Fibroblast of skin of right biceps (primary cell): ENCODE data around the gene MYO9B.
"Not testable (repeated sequence)": the region's sequence is repeated elsewhere in the genome, so short reads cannot be mapped to it uniquely, and the experiment has no call there.

Source experiments
- DNase-seq: peaks from one replicate; pipeline ENCODE4 v3.0.0-alpha.2; 2013

The MYO9B gene

GRCh38 chr19:17149393-17150135 lies 74.0 kb downstream of the MYO9B start:
- DNase-seq: no peak

DNA sequence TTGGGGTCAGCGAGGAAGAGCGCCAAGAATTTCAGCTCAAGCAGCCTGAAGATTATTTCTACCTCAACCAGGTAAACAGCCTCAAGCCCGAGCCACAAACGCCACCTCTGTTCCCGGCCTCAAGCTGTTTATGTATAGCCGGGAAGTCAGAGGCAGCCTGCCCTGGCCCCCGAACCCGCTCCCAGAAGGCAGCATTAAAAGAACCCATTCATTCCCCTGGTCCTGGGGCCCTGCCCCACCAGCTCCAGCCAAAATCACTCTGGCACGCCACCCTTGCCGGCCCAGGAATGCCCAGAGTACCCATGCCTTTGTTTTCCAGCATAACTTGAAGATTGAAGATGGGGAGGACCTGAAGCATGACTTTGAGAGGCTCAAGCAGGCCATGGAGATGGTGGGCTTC lies 78.4 kb downstream of the MYO9B start:
- DNase-seq: no peak

DNA sequence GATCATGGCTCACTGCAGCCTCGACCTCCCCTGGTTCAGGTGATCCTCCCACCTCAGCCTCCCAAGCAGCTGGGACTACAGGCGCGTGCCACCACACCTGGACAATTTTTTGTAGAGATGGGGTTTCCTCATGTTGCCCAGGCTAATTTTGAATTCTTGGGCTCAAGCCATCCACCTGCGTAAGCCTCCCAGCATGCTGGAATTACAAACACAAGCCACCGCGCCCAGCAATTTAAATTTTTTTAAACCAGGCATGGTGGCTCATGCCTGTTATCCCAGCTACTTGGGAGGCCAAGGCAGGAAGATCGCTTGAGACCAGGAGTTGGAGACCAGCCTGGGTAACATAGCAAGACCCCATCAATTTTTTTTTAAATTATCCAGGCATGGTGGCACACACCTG lies 79.7 kb downstream of the MYO9B start:
- no peak for DNase-seq

DNA sequence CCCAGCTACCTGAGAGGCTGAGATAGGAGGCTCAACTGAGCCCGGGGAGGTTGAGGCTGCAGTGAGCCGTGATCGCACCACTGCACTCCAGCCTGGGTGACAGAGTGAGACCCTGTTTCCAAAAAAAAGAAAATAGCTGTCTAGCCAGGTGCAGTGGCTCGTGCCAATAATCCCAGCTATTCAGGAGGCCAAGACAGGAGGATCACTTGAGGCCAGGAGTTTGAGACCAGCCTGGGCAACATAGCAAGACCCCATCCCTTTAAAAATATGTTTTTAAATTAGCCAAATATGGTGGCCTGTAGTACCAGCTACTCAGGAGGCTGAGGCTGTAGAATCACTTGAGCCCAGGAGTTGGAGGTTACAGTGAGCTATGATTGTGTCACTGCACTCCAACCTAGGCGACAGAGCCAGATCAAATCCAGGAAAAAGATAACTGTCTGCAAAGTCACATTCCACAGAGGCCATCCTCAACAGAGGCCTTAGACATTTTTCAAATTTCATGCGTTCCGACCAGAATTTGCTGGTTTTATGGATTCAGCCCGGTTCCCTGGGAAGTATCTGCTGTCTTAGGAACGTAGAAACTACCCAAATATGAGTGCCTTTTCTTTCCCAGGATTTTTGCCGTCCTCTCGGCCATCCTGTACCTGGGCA lies 80.8 kb downstream of the MYO9B start:
- DNase-seq: no peak

DNA sequence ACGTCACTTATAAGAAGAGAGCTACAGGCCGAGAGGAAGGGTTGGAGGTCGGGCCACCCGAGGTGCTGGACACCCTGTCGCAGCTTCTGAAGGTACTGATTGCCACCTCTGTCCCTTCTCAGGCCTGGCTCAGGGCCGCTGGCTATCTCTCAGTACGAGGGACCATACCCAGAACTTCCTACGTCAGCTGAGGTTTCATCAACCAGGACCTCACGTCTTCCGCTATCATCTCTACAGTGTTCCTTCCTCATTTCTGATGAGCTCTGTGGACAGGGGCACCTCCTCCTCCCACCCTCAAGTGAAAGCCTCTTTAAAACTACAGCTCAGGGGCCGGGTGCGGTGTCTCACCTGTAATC lies 81.3 kb downstream of the MYO9B start:
- DNase-seq: no peak

GRCh38 chr19:17158584-17158983 lies 83.0 kb downstream of the MYO9B start:
- no peak for DNase-seq

DNA sequence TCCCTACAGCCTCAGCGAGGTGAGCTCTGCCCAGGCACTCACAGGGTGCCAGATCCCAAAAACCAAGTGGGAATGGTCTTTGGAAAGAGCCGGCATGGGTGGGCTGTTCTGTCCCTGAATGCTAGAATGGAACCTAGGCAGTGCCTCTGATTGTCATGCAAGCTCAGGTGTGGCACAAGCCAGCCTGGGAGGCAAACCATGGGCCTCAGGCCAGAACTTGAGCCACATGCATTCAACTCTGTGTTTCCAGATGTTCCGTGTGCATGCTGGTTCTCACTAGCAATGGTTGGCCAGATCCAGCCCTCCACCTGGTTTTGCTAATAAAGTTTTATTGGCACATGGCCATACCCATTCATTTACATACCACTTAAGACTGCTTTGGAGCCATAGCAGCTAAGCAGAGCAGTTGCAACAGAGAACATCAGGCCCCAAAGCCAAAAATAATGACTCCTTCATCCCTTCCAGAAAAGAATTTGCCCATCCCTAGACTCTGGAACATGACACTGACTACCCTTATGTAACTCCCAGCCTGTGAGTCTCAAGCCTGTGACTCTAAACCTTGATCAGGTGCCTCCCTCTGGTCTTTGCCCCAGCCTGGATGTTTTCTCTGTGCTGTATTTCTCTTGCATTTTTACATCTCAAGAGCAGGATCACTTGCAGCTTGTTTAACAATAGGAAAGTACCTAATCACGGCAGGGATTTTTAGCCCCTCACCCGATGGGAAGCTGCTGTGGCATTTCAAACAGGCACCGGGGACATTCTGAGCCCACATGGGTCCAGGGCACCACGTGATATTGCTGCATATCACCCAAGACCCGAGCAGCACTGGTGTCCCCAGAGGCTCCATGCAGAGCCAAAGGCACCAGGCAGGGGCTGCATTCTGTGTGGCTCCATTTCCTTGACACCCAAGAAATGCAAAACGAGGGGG lies 84.2 kb downstream of the MYO9B start:
- DNase-seq: no peak

DNA sequence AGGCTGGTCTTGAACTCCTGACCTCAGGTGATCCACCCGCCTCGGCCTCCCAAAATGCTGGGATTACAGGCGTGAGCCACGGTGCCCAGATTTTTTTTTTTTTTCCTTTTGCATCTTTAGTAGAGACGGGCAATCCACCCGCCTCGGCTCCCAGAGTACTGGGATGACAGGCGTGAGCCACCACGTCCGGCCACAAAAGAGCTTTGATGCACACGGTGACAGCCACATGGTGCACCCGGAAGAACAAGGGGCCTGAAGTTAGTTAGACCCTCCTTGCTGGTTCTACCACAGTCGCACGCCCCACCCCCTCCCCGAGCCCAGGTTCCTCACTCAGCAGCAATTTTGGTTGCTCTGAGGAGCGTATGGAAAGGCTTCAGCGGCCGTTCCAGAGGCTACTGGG lies 85.3 kb downstream of the MYO9B start:
- DNase-seq: no peak

DNA sequence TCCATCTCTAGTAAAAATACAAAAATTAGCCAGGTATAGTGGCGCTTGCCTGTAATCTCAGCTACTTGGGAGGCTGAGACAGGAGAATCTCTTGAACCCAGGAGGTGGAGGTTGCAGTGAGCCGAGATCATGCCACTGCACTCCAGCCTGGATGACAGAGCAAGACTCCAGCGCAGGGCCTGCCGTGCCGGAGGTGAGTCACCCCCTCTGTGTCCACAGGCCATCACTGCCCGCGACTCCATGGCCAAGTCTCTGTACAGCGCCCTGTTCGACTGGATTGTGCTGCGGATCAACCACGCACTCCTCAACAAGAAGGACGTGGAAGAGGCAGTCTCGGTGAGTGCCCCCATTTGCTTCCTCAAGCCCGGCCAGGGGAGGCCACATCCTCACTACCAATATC lies 86.6 kb downstream of the MYO9B start:
- not testable (repeated sequence) for DNase-seq

DNA sequence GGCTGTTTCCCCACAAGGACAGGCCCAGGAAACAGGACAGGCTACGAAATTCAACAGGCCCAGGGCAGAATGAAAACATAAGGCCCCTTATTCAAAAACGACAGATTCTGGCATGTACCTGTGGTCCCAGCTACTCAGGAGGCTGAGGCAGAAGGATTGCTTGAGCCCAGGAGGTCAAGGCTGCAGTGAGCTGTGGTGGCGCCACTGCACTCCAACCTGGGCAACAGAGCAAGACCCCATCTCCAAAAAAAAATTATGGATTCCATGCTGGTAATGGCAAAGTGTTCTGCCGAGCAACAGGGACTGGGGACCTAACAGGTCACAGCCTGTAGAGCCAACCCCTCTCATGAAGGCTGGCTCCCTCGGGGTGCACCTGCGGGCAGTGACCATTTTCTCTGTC lies 87.0 kb downstream of the MYO9B start:
- no peak for DNase-seq

GRCh38 chr19:17163652-17164051 lies 88.1 kb downstream of the MYO9B start:
- no peak for DNase-seq

GRCh38 chr19:17164639-17165038 lies 89.1 kb downstream of the MYO9B start:
- no peak for DNase-seq

DNA sequence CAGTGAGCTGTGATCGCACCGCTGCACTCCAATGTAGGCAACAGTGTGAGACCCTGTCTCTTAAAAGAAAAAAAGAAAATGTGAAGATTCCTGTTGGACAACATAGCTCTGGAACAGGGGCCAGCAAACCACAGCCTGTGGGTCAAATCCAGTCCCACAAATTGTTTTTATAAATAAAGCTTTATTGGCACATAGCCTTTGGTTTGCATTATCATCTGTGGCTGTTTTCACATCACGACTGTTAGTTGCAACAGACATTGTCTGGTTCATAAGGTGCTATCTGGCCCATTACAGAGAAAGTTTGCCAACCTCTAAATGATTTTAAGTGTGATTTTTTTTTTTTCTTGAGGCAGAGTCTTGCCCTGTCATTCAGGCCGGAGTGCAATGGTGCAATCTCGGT lies 90.1 kb downstream of the MYO9B start:
- DNase-seq: no peak

DNA sequence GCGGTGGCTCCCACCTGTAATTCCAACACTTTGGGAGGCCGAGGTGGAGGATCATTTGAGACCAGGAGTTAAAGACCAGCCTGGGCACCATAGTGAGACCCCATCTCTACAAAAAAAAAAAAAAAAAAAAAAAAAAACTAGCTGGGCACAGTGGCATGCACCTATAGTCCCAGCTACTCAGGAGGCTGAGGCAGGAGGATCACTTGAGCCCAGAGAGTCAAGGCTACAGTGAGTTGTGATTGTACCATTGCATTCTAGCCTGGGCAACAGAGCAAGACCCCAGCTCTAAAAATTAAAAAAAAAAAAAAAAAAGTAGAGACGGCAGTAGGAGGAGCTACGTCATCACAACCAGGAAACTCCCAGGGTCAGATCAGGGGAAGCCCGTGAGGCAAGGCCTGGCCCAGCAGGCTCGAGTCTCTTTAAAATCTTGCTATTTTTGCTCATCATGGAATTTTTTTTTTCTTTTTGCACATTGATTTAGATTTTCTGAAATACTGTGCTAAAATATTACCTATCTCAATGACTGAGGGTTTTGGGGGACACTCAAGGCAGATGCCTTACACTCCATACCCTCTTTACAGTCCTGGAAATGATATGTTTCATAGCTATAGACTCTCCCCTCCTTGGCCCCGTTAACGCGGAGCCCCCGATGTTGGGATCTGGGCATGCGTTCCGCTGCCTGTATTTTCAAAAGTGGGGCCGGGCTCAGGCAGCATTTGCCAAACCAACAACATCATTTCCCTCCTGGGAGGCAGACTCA lies 95.1 kb downstream of the MYO9B start:
- no peak for DNase-seq

DNA sequence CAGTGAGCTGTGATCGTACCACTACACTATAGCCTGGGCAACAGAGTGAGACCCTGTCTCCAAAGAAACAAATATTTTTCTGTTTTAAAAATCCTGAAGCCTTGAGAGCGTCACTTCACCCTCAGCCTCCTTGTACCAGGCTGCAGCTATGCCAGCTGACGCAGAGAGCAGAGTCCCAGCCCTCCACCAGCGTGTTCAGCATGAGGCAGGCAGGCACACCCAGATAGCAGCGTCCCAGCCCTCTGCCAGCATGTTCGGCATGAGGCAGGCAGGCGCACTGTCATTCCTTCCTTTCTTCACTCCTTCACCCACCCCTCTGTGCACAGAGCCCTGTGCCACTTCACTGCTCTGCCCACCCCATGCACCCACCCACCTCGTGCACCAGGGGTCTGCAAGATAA lies 96.3 kb downstream of the MYO9B start:
- DNase-seq: no peak

DNA sequence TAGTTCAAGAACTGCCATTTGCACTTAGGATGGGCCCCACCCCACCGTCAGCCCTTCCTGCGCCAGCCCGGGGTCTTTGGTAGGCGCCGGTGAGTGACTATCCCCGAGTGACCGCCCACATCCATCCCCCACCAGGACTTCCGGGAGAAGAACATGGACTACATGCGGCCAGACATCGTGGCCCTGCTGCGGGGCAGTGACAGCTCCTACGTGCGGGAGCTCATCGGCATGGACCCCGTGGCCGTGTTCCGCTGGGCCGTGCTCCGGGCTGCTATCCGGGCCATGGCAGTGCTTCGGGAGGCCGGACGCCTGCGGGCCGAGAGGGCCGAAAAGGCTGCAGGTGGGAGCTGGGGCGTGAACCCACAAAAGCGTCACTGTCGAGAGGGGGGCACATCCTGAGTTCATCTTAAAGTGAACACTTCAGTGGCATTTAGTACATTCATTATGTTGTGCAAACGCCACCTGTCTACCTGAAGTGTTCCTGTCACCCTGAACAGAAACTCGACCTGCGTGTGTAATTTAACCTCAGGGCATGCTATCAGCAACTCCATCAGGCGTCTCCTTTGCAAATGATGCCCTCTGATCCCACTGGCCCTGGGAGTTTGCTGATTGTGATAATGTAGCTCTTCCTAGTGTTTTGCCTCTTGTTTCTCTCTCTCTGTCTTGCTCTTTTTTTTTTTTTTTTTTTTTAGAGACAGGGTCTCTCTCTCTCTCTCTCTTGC lies 97.2 kb downstream of the MYO9B start:
- DNase-seq: no peak

DNA sequence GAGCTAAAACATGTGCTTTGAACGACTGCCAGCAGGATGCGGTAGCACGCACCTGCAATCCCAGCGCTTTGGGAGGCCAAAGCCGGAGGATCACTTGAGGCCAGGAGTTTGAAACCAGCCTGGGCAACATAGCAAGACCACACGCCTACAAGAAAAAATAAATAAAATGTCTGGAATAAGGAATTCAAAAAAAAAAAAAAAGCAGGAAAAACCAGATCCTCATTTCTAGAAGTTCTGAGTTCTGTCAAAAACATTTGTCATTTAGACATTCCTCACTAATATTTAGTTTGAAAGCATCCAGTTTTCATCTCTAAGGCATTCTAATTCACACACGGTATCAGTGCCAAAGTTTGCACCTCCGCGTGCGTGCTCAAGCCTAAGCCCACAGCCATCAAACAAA lies 102.7 kb downstream of the MYO9B start:
- no peak for DNase-seq

DNA sequence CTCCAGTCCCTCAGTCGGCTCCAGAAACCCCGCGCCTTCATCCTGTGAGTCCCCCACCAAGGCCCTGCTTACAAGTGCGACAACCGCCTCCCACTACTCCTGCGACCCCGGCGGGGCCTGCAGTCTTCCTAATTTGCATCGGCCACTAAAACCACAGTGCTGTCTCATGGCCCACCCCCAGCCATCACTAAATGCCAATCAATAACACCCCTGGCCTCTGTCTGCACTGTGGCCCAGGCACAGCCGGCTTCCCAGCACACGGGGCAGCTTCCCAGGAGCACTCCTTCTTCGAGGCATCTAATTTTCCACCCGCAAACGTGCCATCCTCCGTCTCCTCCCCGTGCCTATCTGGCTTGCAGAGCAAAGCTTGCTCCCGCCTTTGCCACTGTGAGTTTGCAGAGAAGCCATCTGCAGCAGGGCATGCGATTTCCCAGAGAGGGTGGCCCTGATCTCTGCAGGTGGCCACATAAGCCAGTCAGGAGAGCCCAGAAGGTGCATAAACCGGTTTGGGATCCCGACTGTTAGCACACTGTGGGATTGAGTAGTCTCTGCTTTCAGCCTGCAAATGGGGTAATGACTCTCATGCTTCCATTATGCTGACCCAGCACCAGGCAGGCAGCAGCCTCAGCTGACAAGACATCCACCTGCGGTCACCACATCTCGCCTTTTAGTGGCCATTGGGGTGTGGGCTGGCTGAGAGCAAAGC lies 105.6 kb downstream of the MYO9B start:
- DNase-seq: no peak

- DNase-seq: no peak
These were observed 107.7 kb downstream of the MYO9B start for GRCh38 chr19:17183271-17183761.

- DNase-seq: no peak
These were observed 108.3 kb downstream of the MYO9B start for GRCh38 chr19:17183858-17184321.

DNA sequence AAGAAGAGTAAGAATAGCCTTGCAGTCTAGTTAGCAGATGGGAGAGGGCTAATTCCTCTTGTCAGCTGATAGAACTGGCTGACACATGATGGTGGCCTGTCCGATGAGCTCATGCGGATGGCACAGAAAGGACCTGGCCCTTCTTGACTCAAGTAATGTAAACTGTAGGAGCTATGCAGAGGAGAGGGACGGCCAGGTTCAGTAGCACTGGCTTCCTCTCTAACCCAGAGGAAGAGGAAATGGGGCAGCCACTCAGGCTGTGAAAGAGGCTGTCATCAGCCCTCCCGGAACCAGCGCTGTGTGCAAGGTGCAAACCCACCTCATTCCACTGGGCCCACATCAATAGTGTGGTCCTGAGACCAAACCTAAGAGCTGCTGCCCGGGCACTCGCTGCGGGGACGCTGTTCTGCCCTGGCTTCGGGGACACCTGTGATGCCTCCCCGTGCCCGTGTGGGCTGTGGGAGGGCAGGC lies 108.8 kb downstream of the MYO9B start:
- no peak for DNase-seq
